MCF 10A (cell line): ENCODE data around the gene ECHDC3. TPM values are rescaled to one million over a fixed set of nuclear protein-coding genes. Genes with fewer than 3 reads are reported as not detected.

Experiments used
- BruUV-seq: library from RNA; stranded (reverse); fragments of 400-500 nt; replicated peaks from 2 replicates; lab custom pipeline; 2021; lab: Mats Ljungman, UMichigan
- CTCF ChIA-PET: fragments of 300-600 bp; sonication (Branson Sonifier 250); formaldehyde crosslinking; extraction: SDS; loops from one replicate; lab custom pipeline; 2021; ENCODE audit warnings: antibody characterized with exemption, inconsistent platforms; lab: Yijun Ruan, JAX
- POLR2A ChIA-PET: fragments of 300-600, 350-650 bp; sonication (Branson Sonifier 250); formaldehyde crosslinking; extraction: SDS; loops from one replicate; lab custom pipeline; 2020; ENCODE audit warnings: antibody characterized with exemption, inconsistent platforms; lab: Yijun Ruan, JAX
- DNase-seq: peaks from one replicate; pipeline ENCODE4 v3.0.0-alpha.2; 2018; ENCODE audit not compliant: unreplicated experiment
- H3K27ac Mint-ChIP-seq: one replicate; pipeline ENCODE4 v1.8.0; 2022; ENCODE audit warnings: mild to moderate bottlenecking, low read depth, mixed read lengths; ENCODE audit not compliant: unreplicated experiment
- H3K27me3 Mint-ChIP-seq: one replicate; pipeline ENCODE4 v1.8.0; 2022; ENCODE audit warnings: mixed read lengths; ENCODE audit not compliant: insufficient read depth, unreplicated experiment
- H3K36me3 Mint-ChIP-seq: one replicate; pipeline ENCODE4 v1.8.0; 2022; ENCODE audit warnings: mild to moderate bottlenecking, moderate library complexity, mixed read lengths; ENCODE audit not compliant: insufficient read depth, unreplicated experiment
- H3K4me1 Mint-ChIP-seq: one replicate; pipeline ENCODE4 v1.8.0; 2022; ENCODE audit warnings: mixed read lengths; ENCODE audit not compliant: insufficient read depth, unreplicated experiment
- H3K4me3 Mint-ChIP-seq: one replicate; pipeline ENCODE4 v1.8.0; 2022; ENCODE audit warnings: mild to moderate bottlenecking, moderate library complexity, mixed read lengths; ENCODE audit not compliant: unreplicated experiment
- H3K9me3 Mint-ChIP-seq: one replicate; pipeline ENCODE4 v1.8.0; 2022; ENCODE audit warnings: mixed read lengths; ENCODE audit not compliant: unreplicated experiment
- intact Hi-C: fragments of 100-400 bp; cut with micrococcal nuclease; formaldehyde crosslinking; loops from 2 replicates; pipeline ENCODE4 v1.14.1; 2022
- total RNA-seq: library from RNA; stranded (reverse); gene quantifications from 2 replicates; pipeline ENCODE4 v1.2.3, GENCODE V29; 2022
- TF ChIP-seq, protein P1 (sequence below): fragments of 200-600 bp; IDR thresholded peaks from one replicate; pipeline ENCODE4 v1.8.0; 2022; ENCODE audit warnings: antibody characterized with exemption, mild to moderate bottlenecking; ENCODE audit not compliant: unreplicated experiment

The ECHDC3 gene
- total RNA-seq, 1 experiment from 2014 or later = 25.5 TPM

DNA sequence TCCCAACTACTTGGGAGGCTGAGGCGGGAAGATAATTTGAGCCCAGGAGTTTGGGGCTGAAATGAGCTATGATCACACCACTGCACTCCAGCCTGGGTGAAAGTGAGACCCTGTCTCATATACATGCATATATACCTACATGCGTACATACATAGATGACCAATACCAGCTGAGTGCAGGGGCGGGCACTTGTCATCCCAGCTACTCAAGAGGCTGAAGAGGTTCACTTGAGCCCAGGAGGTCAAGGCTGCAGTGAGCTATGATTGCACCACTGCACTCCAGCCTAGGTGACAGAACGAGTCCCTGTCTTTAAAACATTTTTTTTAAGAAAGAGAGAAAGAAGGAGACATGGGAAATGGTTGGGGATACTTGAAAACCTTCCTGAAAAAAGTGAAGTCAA, 63.6 kb downstream of the ECHDC3 start:
- no peaks in the 10 kb centered on the region for H3K27me3 Mint-ChIP-seq
- intact Hi-C loops = no loop called here
- H3K27ac Mint-ChIP-seq = no peak overlapping the region
- H3K9me3 Mint-ChIP-seq = no peaks in the 10 kb centered on the region
- BruUV-seq = no TSS peak
- CTCF ChIA-PET = interaction anchor here (0.9 kb wide), 1 partner anchor 11 kb away, joined by 3 read pairs; no protein-coding TSS in a partner anchor
- no peak overlapping the region for H3K4me3 Mint-ChIP-seq
- H3K4me1 Mint-ChIP-seq = peaks cover 9% of the 10 kb centered on the region
- POLR2A ChIA-PET = no interaction called here
- no peak for DNase-seq
- H3K36me3 Mint-ChIP-seq = no peaks in the 10 kb centered on the region
- TF ChIP-seq, protein P1, sequence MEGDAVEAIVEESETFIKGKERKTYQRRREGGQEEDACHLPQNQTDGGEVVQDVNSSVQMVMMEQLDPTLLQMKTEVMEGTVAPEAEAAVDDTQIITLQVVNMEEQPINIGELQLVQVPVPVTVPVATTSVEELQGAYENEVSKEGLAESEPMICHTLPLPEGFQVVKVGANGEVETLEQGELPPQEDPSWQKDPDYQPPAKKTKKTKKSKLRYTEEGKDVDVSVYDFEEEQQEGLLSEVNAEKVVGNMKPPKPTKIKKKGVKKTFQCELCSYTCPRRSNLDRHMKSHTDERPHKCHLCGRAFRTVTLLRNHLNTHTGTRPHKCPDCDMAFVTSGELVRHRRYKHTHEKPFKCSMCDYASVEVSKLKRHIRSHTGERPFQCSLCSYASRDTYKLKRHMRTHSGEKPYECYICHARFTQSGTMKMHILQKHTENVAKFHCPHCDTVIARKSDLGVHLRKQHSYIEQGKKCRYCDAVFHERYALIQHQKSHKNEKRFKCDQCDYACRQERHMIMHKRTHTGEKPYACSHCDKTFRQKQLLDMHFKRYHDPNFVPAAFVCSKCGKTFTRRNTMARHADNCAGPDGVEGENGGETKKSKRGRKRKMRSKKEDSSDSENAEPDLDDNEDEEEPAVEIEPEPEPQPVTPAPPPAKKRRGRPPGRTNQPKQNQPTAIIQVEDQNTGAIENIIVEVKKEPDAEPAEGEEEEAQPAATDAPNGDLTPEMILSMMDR = no peak

DNA sequence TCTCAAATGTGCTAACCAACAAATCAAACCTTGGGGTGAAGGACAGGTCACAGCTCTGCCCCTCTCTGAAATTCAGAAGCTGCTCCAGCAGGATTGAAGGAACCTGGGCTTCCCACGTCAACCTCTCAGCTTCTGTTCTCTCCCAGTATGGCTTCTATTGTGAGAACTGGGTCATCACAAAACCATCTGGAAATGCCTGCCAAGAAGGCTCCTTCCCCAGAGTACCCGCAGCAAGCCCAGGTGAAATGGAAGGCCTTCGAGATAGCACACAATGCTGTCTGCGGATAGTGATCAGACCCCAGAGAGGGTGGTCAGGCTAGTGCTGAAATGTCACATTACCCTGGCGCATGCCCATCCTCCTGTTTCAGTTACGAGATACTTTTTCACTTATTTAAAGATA, 64.5 kb downstream of the ECHDC3 start:
- TF ChIP-seq, protein P1 = no peak
- Mint-ChIP-seq H3K4me3 (no peak overlapping the region), H3K27ac (no peak overlapping the region), H3K27me3 (no peaks in the 10 kb centered on the region), H3K36me3 (no peaks in the 10 kb centered on the region), H3K4me1 (peaks cover 9% of the 10 kb centered on the region), H3K9me3 (no peaks in the 10 kb centered on the region)
- intact Hi-C loops = no loop called here
- CTCF ChIA-PET = interaction anchor here (0.5 kb wide), 1 partner anchor 154 kb away, joined by 4 read pairs; no protein-coding TSS in a partner anchor
- POLR2A ChIA-PET = interaction anchor here (0.6 kb wide), 1 partner anchor 46 kb away, joined by 4 read pairs; no protein-coding TSS in a partner anchor
- DNase-seq = no peak
- no TSS peak for BruUV-seq

DNA sequence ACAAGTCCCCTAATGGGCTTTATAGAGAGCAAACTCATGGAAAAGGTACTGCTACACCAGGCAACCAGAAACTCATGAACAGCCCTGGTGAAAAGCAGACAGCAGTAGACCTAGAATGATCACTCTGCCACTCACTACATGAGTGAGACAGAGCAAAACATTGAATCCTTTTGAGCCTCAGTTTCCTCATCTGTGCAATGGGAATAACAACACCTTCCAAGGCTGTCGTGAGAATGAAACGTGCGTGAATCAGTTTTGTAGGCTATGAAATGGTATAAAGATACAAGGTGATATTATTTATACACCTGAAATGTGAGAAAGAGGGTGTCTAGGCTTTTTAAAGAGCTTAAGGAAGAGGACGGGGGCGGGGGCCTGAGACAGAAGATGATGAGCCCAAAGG, 66.6 kb downstream of the ECHDC3 start:
- ChIA-PET POLR2A (interaction anchor here (0.7 kb wide), 1 partner anchor 147 kb away, joined by 3 read pairs; no protein-coding TSS in a partner anchor), CTCF (interaction anchor here (1.0 to 1.2 kb wide), 2 partner anchors 11 to 16 kb away, joined by 3 to 4 read pairs; no protein-coding TSS in a partner anchor)

DNA sequence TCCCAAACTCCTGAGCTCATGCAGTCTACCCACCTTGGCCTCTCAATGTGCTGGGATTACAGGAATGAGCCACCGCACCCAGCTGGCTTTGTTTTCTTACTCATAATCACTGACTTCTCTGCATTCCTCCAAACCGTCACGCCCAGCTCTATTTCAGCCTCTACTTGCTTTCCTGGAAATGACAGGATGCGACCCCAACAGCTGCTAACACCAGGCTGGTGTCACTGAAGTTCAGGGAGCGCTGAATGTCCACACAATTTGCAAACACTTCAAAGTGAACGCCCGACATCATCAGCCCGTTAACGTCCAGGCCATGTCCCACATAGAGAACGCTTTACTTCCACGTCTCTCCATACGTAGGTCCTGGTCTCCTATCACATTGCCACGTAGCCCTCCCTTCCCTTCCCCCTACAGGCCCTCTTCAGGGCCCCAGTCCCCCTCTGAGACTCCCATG, 68.2 kb downstream of the ECHDC3 start:
- H3K27me3 Mint-ChIP-seq = no peaks in the 10 kb centered on the region
- H3K4me3 Mint-ChIP-seq = no peak overlapping the region
- BruUV-seq = no TSS peak
- CTCF ChIA-PET = interaction anchor here (0.7 to 1.6 kb wide), 5 partner anchors 9 to 176 kb away, joined by 3 to 7 read pairs (median 4); no protein-coding TSS in a partner anchor
- POLR2A ChIA-PET = no interaction called here
- H3K4me1 Mint-ChIP-seq = peaks cover 9% of the 10 kb centered on the region
- H3K27ac Mint-ChIP-seq = no peak overlapping the region
- no peak for DNase-seq
- no peaks in the 10 kb centered on the region for H3K36me3 Mint-ChIP-seq
- intact Hi-C loops = no loop called here
- TF ChIP-seq, protein P1 = no peak
- no peaks in the 10 kb centered on the region for H3K9me3 Mint-ChIP-seq

More for the DNA sequence above, 66.6 kb downstream of the ECHDC3 start:
- no peaks in the 10 kb centered on the region for H3K27me3 Mint-ChIP-seq
- no peak overlapping the region for H3K27ac Mint-ChIP-seq
- no peak for DNase-seq
- H3K9me3 Mint-ChIP-seq = no peaks in the 10 kb centered on the region
- H3K36me3 Mint-ChIP-seq = no peaks in the 10 kb centered on the region
- intact Hi-C loops = no loop called here
- TF ChIP-seq, protein P1 = no peak
- H3K4me1 Mint-ChIP-seq = peaks cover 9% of the 10 kb centered on the region
- no TSS peak for BruUV-seq
- H3K4me3 Mint-ChIP-seq = no peak overlapping the region
